ENCODE data around the gene STIMATE.

STIMATE gene

GRCh38 chr3:52834871-52835501 lies 62.4 kb downstream of the STIMATE start, which contains the start of gene MUSTN1:
Gene MUSTN1, minus strand, starts transcription at chr3:52835019. Its CDS starts 71 bp downstream, at chr3:52834948.
- peaks cover 7% of the 10 kb centered on the region for H3K4me1 ChIP-seq (ENCODE audit: insufficient read depth, poor library complexity, severe bottlenecking)
- no peaks in the 10 kb centered on the region for H3K36me3 ChIP-seq (ENCODE audit: low read depth)
- TF ChIP-seq, protein P1, sequence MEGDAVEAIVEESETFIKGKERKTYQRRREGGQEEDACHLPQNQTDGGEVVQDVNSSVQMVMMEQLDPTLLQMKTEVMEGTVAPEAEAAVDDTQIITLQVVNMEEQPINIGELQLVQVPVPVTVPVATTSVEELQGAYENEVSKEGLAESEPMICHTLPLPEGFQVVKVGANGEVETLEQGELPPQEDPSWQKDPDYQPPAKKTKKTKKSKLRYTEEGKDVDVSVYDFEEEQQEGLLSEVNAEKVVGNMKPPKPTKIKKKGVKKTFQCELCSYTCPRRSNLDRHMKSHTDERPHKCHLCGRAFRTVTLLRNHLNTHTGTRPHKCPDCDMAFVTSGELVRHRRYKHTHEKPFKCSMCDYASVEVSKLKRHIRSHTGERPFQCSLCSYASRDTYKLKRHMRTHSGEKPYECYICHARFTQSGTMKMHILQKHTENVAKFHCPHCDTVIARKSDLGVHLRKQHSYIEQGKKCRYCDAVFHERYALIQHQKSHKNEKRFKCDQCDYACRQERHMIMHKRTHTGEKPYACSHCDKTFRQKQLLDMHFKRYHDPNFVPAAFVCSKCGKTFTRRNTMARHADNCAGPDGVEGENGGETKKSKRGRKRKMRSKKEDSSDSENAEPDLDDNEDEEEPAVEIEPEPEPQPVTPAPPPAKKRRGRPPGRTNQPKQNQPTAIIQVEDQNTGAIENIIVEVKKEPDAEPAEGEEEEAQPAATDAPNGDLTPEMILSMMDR (IDR thresholded peaks at IDR 0.05; ENCODE audit: poor library complexity, severe bottlenecking): no peak
- no peak for DNase-seq (ENCODE audit: low spot score)
- no peak within 1 kb of the TSS for H3K4me3 ChIP-seq (ENCODE audit: severe bottlenecking)
- no peak within 1 kb of the TSS for H3K27ac ChIP-seq (ENCODE audit: poor library complexity, severe bottlenecking)
- no peak for ATAC-seq (ENCODE audit: low read depth)
- no peaks in the 10 kb centered on the region for H3K9me3 ChIP-seq (ENCODE audit: severe bottlenecking)
- no peaks in the 10 kb centered on the region for H3K27me3 ChIP-seq (ENCODE audit: insufficient read depth, poor library complexity, severe bottlenecking)

- TF ChIP-seq, protein P1 (IDR thresholded peaks at IDR 0.05; ENCODE audit: poor library complexity, severe bottlenecking): no peak
- H3K27ac ChIP-seq (ENCODE audit: poor library complexity, severe bottlenecking): no peak overlapping the region
- peaks cover 7% of the 10 kb centered on the region for H3K4me1 ChIP-seq (ENCODE audit: insufficient read depth, poor library complexity, severe bottlenecking)
- no peak for ATAC-seq (ENCODE audit: low read depth)
- DNase-seq (ENCODE audit: low spot score): no peak
- H3K36me3 ChIP-seq (ENCODE audit: low read depth): no peaks in the 10 kb centered on the region
- H3K9me3 ChIP-seq (ENCODE audit: severe bottlenecking): no peaks in the 10 kb centered on the region
- H3K27me3 ChIP-seq (ENCODE audit: insufficient read depth, poor library complexity, severe bottlenecking): no peaks in the 10 kb centered on the region
- no peak overlapping the region for H3K4me3 ChIP-seq (ENCODE audit: severe bottlenecking)
Observed at GRCh38 chr3:52833202-52833601, 64.1 kb downstream of the STIMATE start.

- DNase-seq (ENCODE audit: low spot score) (no peak), ATAC-seq (ENCODE audit: low read depth) (peak; percentile 66)
- H3K4me3 ChIP-seq (ENCODE audit: severe bottlenecking): no peak overlapping the region
- no peaks in the 10 kb centered on the region for H3K9me3 ChIP-seq (ENCODE audit: severe bottlenecking)
- no peaks in the 10 kb centered on the region for H3K36me3 ChIP-seq (ENCODE audit: low read depth)
- peaks cover 7% of the 10 kb centered on the region for H3K4me1 ChIP-seq (ENCODE audit: insufficient read depth, poor library complexity, severe bottlenecking)
- no peak overlapping the region for H3K27ac ChIP-seq (ENCODE audit: poor library complexity, severe bottlenecking)
- H3K27me3 ChIP-seq (ENCODE audit: insufficient read depth, poor library complexity, severe bottlenecking): no peaks in the 10 kb centered on the region
- TF ChIP-seq, protein P1 (IDR thresholded peaks at IDR 0.05; ENCODE audit: poor library complexity, severe bottlenecking): no peak
Observed at GRCh38 chr3:52831500-52832301, 65.6 kb downstream of the STIMATE start.

- H3K4me1 ChIP-seq (ENCODE audit: insufficient read depth, poor library complexity, severe bottlenecking): peaks cover 7% of the 10 kb centered on the region
- H3K27ac ChIP-seq (ENCODE audit: poor library complexity, severe bottlenecking): no peak within 1 kb of the TSS
- H3K4me3 ChIP-seq (ENCODE audit: severe bottlenecking): no peak within 1 kb of the TSS
- TF ChIP-seq, protein P1 (IDR thresholded peaks at IDR 0.05; ENCODE audit: poor library complexity, severe bottlenecking): no peak
- ATAC-seq (ENCODE audit: low read depth): no peak
- no peak for DNase-seq (ENCODE audit: low spot score)
- no peaks in the 10 kb centered on the region for H3K27me3 ChIP-seq (ENCODE audit: insufficient read depth, poor library complexity, severe bottlenecking)
- H3K9me3 ChIP-seq (ENCODE audit: severe bottlenecking): no peaks in the 10 kb centered on the region
- H3K36me3 ChIP-seq (ENCODE audit: low read depth): no peaks in the 10 kb centered on the region
Observed at GRCh38 chr3:52830535-52831258, 66.7 kb downstream of the STIMATE start, which contains the start of gene ITIH4. Gene ITIH4, minus strand, starts transcription at chr3:52830672. Its CDS starts 30 bp downstream, at chr3:52830642.
